ENCODE results near the gene KDM3B. TPM values are rescaled to one million over a fixed set of nuclear protein-coding genes. Genes with fewer than 3 reads are reported as not detected.
"Not testable (repeated sequence)": the region's sequence is repeated elsewhere in the genome, so short reads cannot be mapped to it uniquely, and the experiment has no call there.

The KDM3B gene
- total RNA-seq, 1 donor from 2014 or later = 60.4 TPM

DNA sequence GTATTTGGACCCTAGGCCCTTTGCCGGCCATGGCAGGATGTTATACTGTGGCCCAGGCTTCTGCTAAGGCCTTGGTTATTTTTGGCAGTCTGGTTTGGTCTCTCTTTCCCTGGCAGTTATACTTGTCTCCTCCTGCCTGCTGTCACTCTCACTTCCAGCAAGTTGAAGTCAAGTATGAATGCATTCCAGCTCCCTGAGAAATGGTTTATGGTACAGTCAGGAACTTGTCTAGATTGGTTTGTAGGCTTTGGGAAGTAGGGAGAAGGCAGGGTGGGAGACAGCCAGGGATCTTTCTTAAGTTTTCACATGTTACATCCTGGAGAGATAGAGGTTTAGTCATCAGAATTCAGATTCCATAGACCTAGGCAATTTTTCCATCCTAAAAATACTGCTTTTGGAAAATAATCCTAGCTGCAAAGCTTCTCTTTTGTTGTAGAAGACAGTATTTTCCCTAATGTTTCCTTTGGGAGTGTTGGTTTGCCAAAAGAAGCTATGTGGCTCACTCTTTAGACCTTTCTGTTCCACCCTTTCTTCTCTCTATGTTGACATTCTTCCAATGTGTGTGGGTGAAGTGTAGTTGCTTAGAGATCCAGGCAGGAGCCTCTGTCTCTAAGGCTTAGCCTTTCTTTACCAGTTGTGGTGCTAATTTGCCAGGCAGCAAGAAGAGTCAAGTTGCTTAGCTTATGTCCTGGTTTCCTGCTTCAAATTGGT, 2.5 kb upstream of the KDM3B start:
- no peak for DNase-seq

DNA sequence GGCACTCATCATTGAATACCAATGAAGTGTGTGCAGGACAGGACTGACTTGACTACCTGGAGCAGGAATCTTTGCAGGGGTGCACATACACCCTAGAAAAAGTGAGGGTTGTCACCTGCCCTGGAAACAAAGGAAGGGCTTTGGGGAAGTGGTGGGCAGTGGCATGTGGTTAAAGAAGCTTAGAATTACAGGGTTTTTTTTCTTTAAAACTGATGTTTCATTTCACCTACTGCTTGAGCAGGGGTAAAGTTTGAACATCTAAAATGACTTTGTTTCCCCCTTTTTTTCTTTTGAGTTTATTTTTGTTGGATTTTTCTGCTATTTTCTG, 2.0 kb upstream of the KDM3B start:
- no peak for DNase-seq

DNA sequence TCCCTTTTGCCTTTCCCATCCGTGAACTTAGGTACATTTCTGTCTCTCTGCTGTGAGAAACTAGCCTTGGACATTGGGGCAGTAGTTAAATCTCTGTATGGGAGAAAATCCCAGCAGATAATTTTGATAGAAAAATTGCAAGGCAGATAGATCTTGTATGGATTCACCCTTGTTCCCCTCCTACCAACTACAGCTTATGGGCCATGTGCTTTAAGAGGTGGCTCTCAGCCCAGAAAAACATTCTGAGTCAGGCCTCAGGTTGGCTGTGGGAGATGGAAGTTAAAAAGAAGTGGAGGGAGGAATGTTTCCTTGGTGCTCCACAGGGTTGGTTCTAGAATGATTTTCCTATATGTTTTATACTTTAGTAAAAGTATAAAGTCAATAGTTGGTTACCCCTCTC, 1.4 kb upstream of the KDM3B start:
- DNase-seq = no peak

DNA sequence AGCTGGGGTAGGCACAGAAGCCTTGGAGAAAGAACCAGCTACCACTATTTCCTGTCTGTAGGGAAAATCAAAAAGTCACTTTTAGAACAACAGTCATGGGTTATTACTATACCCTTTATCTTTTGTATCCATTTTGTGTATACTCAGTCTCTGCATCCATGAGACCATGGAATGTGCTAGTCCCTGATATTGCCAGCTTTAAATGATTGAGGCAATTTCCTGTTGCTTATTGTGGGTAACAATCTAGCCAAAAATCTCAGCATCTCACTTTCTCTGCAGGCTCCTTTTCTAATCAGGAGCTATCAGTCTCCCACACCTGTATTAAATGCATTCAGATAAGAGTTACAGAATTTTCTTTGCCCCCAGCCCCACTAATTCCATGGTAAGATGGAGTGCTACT, 968 bp upstream of the KDM3B start:
- no peak for DNase-seq

DNA sequence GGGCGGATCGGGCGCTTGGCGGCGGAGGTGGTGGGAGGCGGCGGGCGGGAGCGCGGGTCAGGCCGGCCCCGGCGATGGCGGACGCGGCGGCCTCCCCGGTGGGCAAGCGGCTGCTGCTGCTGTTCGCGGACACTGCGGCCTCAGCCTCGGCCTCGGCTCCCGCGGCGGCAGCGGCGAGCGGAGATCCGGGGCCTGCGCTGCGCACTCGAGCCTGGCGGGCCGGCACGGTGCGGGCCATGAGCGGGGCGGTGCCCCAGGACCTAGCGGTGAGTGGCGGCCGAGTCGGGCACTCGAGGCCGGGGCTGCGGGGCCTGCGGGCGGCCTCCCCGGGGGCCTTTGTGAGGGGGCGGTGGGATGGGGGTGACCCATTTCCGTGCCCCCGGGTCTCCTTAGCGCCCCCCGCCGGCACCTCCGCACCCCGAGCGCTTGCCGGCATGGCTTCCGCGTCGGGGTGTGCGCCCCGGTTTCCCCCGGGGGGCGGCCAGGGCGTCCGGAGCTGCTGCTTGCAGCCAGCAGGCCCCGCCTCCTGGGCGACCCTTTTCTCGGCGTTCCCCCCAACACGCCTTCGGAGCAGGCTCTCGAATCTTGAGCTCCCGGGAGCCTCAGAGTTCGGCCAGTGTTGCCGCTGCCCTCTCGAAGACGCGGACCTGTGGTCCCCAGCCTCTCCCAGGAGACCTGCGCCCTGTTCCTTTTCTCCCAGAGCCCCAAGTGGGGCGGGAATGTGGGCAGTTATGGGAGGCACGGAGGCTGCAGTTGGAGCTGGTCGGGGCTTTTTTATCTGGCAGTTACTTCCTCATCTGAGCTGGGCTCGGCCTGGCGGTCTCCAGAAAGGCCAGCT, 456 bp downstream of the KDM3B start:
- DNase-seq = peak; percentile 43

DNA sequence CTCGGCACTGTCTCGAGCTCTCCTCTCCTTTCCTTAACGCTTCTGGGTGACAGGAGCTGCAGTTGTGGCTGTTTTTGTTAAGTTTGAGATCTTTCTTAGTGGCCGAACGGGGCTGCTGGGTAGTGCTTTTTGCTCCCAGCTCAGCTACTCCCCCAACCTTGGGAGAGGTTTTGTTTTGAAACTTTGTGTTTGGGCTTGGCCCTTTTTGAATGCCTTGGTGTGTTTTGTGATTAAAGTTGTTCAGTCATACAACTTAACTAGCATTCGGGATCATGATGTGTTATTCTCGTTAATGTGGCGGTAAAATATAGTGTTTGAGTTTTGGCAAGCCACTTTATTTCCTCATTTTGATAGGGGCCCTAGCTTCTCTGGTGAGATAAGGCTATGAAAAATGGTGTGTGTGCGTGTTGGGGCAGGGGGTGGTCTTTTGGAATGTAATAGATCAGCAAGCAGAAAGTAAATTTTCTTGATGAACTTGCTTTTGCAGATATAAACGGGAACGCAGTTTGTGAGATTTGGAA, 1.1 kb downstream of the KDM3B start:
- peak; percentile 43 for DNase-seq

DNA sequence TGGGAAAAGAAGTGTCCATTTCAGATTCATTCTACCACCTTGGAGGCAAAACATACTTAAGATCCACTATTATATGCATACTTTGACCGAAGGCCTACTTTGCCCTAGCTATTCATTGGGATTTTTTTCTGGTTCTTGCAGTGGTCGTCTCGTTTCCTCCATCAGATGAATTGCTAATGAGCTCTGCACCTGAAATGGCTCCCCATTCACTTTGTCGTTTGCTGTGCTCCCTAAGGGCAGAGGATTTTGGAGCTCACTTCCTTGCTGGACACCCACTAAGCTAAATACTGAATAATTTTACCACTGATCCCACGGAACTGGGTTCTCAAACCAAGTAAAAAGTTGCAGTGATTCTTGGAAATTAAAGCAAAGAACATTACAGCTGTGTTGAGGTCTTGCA, 1.9 kb downstream of the KDM3B start:
- no peak for DNase-seq

DNA sequence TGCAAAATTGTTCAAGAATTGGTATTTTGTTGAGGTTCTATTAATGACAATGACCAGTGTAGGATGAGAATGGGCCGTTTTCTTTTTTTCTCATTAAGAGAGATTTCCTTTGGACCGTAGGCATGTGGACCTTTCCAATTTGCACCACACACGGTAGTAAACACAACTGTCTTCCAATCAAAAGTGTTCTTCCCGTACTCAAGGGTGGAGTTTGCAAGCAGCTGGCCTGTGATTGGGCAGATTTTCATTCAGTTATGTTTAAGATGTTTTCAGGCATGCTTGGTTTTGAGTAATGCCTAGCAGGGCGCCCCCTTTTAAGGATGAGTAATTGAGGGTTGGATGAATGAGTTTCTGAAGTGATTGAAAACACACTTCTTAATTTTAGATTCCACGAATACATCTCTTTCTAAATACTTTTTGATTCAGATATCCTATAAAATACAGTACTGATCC, 2.5 kb downstream of the KDM3B start:
- DNase-seq = peak; percentile 52

DNA sequence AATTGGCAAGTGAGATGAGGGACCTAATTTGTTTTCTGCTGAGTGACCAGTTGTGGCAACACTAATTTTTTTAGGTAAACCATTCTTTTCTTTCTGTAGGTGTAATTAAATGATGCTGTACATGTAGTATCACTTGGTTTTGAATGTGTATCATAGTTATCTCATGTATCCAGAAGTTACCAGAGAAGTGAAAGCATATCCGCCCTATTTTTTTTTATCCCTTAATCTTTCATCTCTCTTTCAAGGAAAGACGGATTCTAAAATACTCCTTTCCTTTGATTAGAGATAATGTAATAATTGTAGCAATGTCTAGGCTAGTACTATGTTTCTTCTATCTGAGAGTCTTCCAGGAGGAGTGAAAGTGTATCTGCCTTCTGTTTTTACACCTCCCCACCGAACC, 7.1 kb downstream of the KDM3B start:
- DNase-seq = no peak

DNA sequence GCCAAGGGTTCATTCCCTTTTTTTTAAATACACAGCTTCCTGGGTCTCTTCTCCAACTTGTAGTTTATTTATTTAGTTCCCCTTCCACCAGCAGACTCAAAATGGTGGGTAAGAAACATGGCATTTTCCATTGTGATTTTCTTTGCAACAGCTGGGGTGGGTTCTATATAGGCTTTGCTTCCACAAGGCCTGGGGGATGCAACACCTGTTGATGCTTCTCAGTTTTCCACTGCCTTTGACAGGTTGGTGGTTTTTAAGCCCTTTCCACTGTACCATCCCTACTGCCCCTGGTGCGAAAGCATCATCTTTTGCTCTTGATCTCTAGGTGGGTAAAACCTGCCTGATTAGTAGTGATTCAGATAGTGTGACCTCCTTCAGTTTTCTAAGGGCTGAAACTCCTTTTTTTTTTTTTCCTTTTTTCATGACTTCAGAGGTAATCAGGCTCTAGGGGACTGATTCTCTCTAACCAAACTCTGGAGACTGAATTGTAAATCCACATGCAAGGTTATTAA, 8.5 kb downstream of the KDM3B start:
- DNase-seq = no peak

DNA sequence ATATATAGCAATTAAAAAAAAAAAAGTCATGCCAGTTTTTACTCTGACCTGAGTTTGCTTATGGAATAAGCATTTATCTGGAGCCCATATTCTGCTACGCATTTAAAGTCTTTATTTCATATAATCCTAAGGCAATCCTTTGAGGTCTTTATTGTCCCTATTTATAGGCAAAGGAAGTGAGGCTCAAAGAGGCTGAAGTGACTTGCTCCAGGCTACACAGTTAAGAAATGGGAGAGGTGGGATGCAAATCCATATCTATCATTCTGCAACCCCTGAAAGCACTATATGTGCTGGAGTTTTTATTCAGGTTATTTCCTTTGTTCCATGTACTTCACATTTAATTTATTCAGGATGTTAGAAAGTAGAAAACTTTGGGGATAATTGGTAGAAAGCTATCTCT, 12.1 kb downstream of the KDM3B start:
- no peak for DNase-seq

DNA sequence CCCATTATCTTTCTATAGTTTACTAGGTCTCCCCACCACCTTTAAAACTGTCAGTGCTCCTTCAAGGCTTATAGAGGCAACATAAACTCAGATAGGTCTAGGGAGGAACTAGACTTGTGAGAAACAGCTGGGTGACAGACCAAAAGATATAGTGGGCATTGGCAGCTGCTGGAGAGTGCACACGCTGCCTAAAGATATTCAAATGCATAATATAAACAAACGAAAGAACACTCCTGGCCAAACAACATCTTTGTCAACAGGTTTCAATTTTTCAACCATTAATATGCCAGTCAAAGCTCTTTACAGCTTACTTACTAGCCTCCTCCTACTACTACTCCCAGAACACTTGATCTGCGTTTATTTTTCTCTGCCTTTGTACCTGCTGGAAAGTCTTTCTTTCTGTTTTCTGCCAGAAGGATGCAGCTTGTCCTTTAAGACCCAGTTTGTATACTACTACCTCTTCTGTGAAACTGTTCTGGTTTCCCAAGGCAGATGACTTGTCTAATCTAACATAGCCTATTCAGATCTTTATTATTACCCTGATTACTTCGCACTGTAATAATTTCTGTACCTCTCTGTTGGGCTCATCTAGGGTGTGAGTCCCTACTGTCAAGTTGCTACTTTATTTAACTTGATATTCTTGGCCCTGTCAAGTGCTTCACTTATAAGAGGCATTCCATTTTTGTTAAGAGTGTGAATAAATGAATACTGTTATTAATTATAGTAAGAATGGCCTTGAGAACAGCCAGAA, 14.3 kb downstream of the KDM3B start:
- no peak for DNase-seq

DNA sequence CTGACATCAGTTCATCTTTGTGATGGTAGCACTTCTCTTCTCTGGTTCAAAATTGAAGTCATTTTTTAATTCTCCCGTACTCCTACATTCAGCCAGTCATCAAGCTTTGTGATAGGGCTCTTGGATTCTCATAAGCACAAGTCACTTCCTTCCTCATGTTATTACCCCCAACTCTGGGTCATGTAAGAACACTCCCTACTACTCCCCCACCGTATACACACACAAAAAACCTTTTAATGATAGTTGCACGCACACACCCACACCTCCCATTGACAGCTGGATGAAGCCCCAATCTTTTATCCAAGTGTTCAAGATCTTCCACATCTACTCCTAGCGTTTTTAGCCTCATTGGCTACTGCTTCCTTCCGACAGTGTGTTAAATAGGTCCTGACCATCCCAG, 16.8 kb downstream of the KDM3B start:
- DNase-seq = no peak

DNA sequence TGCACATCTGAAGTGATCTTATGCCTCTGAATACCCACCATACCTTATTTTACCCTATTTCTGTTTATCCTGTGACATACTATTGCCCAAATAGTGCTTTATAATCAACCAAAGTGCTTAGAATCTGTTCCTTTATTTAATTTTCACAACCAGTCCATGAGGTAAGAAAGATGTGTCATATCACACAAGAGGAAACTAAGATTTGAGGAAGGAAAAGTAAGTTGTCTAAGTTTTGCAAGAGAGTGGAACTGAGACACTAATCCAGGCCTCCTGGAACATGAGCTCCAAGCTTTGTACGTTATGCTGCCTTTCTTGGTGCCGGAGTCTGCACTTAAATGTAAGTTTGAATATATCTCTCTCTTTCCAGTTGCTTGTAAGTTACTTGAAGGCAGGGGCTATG, 17.2 kb downstream of the KDM3B start:
- no peak for DNase-seq

DNA sequence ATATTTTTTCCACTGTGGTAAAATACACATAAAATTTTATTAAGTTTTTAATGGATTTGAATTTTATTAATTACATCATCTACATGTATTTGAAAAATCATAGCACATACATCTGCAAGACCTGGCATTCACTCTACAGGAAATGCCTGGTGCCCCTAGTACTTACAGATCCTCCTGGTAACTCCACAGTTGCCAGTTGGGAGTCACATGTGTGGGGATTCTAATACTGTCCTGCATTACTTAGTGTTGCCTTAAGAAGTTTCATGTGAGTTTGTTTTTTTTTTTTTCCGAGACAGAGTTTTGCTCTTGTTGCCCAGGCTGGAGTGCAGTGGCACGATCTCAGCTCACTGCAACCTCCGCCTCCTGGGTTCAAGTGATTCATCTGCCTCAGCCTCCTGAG, 18.1 kb downstream of the KDM3B start:
- peak; percentile 12 for DNase-seq

DNA sequence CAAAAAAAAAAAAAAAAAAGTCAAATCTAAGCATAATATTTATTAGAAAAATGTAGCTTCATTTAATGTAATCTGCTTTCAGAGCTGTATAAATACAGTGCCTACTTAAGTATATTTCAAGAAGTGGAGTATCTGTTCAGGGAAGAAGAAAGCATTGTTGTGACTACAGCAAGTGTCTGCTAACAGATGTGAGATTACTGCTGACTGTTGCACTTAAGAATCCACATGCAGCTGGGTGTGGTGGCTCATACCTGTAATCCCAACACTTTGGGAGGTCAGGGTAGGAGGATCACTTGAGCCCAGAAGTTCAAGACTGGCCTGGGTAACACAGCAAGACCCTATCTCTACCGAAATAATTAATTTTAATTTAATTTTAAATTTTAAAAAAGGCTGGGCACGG, 19.0 kb downstream of the KDM3B start:
- DNase-seq = no peak

DNA sequence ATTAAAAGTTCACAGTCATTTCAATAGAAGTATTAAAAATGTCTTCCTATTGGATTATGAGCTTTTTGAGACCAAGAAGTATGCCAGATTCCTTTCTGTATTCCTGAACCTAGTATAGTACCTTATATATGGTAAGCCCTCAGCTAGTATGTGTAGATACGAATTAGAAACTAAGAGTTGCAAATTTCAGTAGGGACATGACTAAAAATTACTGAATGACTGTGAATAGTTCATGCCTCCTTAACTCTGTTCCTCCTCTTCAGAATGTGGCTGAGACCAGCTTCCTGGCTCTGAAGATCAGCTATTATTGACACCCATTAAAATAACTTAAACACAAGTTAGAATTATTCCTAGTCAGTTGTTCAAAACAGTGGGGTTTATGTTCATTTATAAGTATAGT, 19.7 kb downstream of the KDM3B start:
- no peak for DNase-seq

DNA sequence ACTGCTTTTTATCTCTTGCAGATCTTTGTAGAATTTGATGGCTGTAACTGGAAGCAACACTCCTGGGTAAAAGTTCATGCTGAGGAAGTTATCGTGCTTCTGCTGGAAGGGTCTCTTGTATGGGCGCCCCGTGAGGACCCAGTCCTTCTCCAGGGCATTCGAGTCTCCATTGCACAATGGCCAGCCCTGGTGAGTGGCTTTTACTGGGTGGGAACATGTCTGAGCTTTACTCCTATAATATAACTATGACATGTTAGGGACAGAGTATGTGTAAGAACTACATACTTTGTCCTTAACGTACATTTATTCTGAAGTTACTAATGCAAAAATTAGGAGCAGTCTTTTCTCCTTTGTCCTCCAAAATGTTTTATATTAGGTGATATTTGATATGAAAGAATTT, 20.2 kb downstream of the KDM3B start:
- no peak for DNase-seq

DNA sequence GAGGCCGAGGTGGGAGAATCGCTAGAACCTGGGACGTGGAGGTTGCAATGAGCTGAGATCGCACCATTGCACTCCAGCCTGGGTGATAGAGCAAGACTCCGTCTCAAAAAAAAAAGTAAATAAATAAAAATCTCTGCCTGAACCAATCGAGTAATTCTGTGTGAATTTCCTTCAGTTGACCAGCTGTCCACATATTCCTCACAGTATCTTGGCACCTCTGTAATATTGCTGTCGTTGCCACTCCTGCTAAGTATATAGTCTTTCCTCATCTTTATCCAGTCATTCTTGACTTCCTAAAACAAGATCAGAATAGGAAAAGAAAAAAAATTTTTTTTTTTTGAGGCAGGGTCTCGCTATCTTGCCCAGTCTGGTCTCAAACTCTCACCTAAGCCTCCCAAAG, 29.9 kb downstream of the KDM3B start:
- DNase-seq = no peak

DNA sequence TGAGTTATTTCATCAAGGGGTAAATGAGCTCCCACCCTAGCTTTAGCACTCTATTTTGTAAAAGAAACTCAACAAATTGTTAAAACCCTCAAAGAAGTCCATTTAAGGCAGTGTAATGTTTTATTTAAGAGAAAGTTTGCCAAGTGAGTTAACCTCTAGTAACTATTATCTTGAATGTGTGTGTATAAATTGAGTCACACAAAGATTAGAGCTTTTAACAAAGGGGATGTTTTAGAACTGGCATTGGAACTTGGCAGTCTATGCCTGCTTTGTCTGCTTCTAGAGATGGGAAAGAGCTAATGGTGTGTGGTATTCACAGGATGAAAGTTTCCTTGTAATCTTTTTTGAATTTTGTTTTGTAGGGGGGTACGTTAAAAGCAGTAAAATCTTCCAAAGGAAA, 33.2 kb downstream of the KDM3B start:
- DNase-seq = no peak

DNA sequence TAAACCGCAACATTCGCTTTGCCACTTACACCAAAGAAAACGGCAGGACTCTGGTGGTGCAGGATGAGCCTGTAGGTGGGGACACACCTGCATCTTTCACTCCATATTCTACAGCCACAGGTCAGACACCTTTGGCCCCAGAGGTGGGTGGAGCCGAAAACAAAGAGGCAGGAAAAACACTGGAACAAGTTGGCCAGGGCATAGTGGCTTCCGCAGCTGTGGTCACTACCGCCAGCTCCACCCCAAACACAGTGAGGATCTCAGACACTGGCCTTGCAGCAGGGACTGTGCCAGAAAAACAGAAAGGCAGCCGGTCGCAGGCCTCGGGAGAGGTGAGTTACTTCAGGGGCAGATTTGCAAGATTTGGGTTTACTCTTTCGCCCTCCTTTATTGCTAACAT, 33.8 kb downstream of the KDM3B start:
- DNase-seq = no peak

DNA sequence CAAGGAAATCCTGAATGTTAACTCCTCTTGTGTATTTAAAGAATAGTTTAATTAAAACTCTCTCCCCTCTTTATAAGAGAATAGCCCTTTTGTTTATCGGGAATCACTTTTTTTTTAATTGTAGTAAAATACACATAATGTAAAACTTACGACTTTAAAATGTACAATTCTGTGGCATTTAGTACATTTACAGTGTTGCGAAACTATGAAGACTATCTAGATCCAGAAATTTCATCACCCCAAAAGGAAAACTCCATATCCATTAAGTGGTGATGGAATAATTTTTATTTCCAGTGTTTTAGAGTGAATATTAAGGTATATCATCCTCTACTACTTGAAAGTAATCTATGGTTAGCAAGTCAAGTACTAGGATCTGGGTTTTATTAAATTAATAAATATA, 36.8 kb downstream of the KDM3B start:
- no peak for DNase-seq

DNA sequence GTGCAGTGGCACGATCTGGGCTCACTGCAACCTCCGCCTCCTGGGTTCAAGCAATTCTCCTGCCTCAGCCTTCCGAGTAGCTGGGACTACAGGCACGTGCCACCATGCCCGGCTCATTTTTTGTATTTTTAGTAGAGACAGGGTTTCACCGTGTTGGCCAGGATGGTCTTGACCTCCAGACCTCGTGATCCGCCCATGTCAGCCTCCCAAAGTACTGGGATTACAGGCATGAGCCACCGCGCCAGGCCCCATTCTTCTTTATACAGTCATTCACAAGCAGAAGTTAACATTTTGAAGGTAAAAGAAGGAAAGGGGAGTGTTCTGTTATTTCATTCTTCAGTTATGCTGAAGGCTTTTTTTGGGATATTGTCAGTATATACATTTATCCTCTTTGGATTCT, 37.4 kb downstream of the KDM3B start:
- not testable (repeated sequence) for DNase-seq

Measured in skin of body (tissue), 2 donors.